D721Med (cell line): ENCODE results near the gene CSNK1G1.
A peak's percentile ranks its signal among the peaks of the same experiment; 100 is the strongest.

Experiments
- DNase-seq: peaks from one replicate; pipeline ENCODE4 v3.0.0; 2011; ENCODE audit warnings: low spot score; ENCODE audit not compliant: insufficient read length
- FAIRE-seq: peaks from 2 replicates; lab custom pipeline; 2011; peaks lifted over from hg19 to GRCh38; lab: Jason Lieb, UNC
- TF ChIP-seq, protein P1 (sequence below): IDR thresholded peaks from 2 replicates; pipeline ENCODE4 v1.5.1; 2012; ENCODE audit warnings: mild to moderate bottlenecking, control low read depth; ENCODE audit not compliant: insufficient read depth; ENCODE audit errors: missing control alignments

Gene CSNK1G1

DNA sequence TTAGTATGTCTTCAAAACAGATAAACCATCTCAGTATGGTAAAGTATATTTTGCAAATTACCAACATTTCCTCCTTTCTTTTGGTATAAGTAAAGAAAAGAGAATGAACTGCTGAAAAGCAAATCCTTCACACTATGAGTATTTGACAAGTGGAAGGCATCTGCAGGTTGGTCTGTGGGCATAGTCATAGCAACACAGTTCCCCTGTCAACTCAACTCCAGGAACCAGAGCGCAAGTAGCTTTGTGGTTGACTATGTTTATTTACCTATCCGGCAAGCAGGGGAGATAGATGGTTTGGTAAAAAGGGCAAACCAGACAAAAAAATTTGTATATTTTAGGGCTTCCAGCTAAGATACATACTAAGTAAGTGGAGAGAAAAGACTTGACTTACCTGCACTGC is 104.9 kb downstream of the CSNK1G1 start:
- TF ChIP-seq, protein P1, sequence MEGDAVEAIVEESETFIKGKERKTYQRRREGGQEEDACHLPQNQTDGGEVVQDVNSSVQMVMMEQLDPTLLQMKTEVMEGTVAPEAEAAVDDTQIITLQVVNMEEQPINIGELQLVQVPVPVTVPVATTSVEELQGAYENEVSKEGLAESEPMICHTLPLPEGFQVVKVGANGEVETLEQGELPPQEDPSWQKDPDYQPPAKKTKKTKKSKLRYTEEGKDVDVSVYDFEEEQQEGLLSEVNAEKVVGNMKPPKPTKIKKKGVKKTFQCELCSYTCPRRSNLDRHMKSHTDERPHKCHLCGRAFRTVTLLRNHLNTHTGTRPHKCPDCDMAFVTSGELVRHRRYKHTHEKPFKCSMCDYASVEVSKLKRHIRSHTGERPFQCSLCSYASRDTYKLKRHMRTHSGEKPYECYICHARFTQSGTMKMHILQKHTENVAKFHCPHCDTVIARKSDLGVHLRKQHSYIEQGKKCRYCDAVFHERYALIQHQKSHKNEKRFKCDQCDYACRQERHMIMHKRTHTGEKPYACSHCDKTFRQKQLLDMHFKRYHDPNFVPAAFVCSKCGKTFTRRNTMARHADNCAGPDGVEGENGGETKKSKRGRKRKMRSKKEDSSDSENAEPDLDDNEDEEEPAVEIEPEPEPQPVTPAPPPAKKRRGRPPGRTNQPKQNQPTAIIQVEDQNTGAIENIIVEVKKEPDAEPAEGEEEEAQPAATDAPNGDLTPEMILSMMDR, result no peak
- FAIRE-seq (no peak), DNase-seq (no peak)

DNA sequence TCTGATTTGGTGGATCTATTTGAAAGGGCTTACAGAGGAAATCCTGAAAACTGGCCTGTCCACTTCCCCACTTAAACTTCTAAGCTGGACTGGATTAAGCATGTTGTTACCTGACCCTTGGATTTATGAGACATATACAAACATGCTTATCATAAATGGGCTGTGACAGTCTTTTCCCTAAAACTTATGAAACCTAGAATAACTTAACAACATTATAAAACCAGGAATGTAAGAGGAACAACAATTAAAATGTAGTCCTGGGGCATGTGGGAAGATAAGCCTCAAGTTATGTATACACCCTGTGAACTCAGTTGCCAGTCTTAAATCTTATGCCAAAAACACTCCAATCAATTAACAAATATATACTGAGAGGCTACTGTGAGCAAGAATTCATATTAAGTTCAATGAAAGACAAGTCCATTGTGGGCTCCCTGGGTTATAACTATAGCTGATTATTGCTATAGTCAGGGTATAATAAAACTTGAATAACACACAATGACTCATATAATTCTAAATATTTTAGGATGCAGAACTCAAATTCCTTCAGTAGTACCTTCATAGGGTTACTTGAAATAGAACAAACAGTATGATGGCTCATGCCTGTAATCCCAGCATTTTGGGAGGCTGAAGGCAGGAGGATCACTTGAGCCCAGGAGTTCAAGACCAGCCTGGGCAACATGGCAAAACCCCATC is 105.9 kb downstream of the CSNK1G1 start:
- DNase-seq (no peak), FAIRE-seq (no peak)
- TF ChIP-seq, protein P1, result no peak

DNA sequence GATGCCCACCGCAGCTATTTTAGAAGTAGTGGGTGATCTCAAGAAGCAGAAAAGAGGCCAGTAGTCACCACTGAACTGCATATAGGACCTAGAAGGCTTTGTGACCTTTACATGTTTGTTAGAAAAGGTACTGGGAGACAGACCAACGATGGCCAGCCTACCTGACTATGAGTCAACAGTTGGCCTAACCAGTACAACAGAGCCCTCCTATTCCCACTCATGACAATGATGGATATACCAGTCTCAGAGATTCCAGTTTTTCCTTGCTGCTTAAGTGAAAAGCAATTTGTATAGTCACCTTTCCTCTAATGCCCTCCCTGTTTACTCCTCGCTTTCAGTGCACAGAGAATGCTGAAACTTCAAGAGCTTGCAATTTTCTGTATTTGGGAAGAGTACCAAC is 106.6 kb downstream of the CSNK1G1 start:
- no peak for DNase-seq

DNA sequence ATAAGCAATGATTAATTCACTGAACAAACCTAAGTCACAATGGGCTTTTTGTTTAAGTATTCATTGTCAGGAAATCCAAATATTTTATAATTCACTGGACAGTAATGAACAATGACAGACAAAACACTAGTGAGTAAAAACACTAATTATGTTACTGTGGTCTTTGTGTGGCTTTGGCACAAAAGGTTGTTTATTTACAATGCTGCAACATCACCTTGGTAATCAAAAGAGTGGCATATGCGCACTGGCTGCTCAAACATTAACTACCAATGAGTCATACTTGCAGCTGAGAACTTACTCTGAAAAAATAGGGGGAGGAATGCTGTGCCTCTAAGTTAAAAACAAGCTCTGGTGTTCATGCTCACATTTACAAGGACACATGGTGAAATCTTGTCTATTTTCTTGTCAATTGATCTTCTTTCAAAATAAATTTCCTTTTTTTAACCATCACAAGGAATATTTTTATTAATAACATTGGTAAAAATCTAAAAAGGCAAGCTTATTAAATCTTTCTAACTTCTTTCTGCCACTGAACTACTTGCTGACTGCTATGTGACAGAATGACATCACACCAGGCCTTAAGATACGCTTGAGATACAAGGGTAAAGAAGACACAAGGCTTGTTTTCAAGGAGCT is 107.9 kb downstream of the CSNK1G1 start:
- no peak for DNase-seq
- FAIRE-seq, result no peak
- TF ChIP-seq, protein P1, result no peak

More for the DNA sequence above, 106.6 kb downstream of the CSNK1G1 start:
- TF ChIP-seq, protein P1, result no peak
- FAIRE-seq, result no peak

DNA sequence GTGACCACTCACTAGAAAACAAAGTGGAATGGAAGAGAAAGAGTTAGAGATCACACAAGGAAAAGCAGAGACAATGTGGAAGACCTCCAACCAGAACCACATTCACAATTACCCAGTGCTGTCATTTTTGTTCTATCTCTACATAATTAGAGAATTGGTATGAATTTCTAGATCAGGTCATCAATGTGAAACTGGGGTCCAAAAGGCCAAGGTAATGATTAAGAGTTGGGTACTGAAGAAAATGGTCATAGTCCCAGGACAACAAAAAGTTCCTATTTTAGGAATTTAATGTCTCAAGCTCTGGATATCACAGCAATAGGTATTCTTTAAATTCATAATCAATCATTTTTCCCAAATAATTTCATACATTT is 108.5 kb downstream of the CSNK1G1 start:
- TF ChIP-seq, protein P1, result no peak
- DNase-seq (no peak), FAIRE-seq (peak; percentile 58)

DNA sequence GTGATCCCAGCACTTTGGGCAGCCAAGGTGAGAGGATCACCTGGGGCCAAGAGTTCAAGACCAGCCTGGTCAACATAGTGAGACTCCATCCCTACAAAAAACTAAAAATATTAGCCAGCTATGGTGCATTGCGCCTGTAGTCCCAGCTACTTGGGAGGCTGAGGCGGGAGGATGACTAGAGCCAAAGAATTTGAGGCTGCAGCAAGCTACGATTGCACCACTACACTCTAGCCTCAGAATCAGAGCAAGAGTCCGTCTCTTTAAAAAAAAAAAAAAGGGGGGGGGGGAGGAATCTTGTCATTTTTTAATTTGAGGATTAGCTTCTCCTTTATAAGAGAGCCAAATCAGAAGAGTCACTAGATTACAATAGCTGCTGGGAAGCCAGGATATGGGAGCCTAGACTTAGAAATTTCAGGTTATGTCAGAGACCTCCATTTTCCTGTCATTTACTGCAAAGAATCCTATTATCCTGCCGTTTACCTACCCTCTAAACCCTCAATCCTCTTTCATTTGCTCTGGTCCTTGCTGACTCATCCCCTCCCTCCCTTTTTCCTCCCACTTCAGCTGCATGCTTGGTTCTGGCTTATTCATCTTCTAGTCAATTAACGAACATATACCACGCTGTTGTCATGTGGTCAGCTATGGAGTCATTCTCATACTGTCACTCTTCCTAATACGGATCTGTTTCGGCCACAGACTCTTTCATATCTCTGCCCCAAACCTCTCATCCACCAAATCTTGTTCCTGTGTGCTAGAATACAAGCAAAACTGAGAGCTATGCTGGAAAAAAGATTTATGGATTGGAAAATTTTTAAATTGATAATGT is 109.4 kb downstream of the CSNK1G1 start:
- peak; percentile 21 for FAIRE-seq
- peak; percentile 23 for DNase-seq
- TF ChIP-seq, protein P1, result no peak
